MV-4-11 (cell line): Measurements from ENCODE around the gene CHPT1.
"Not testable (repeated sequence)": the region's sequence is repeated elsewhere in the genome, so short reads cannot be mapped to it uniquely, and the experiment has no call there.

Source experiments
- DNase-seq: peaks from one replicate; lab custom pipeline; 2025; lab: John Stamatoyannopoulos, UW

CHPT1 gene

DNA sequence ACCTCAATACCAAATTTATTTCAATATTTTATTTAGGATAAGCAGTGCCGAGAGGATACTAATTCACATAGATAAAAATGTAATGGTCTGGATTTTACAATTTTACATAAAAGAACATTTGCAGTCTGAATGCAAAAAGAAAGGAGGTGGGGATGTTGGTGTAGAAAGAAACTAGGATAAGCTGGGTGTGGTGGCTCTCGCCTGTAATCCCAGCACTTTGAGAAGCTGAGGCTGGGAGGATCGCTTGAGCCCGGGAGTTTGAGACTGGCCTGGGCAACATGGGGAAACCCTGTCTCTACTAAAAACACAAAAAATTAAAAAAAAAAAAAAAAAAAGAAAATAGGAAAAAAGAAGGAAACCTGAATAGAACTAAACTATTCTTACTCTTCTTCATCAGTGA lies 25.0 kb downstream of the CHPT1 start:
- no peak for DNase-seq

DNA sequence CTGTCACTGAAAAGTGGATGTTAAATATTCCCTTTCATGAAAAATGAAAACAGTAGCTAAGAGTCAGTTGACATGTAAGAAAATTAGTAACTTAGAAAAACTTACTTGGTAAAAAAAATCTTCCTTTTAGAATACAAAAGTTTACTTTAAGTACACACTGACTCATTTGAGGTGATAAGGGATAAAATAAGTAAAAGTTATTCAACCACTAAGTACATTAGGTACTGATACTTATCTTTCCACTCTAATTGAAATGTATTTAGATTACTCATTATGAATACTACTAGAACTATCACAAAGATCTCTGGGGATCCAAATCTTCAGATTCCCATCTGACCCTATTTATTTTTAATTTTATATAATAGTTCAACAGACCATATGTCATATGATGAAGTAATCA lies 29.7 kb downstream of the CHPT1 start:
- no peak for DNase-seq

DNA sequence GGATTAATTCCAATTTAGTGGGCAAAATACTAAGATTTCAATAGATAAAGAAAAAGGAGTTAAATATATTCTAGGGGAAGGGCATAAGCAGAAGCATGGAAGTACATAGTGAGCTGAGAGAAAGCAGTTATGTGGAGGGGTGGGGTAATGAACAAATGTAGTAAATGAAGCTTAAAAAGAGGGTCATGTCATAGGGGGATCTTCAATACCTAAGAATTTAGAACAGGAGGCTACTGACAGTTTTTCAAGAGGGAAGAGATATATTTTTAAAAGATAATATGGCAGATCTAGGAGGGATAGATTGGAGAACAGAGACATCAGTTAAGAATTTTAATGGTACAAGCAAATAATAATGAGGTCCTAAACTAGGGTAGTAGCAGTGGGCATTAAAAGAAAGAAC lies 32.4 kb downstream of the CHPT1 start:
- no peak for DNase-seq

DNA sequence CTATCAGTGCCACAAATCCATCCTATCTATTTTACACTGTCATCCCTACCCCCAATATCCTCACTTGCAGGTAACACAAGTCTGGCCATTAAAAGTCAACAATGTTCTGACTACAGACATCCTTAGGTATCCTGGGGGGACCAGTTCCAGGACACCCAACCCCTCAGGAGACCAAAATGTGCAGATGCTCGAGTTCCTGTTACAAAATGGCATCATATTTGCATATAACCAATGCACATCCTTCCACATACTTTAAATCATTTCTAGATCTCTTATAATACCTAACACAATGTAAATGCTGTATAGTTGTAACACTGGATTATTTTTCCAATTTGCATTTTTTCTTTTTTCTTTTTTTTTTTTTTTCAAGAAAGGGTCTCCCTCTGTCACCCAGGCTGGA lies 34.9 kb downstream of the CHPT1 start:
- no peak for DNase-seq

DNA sequence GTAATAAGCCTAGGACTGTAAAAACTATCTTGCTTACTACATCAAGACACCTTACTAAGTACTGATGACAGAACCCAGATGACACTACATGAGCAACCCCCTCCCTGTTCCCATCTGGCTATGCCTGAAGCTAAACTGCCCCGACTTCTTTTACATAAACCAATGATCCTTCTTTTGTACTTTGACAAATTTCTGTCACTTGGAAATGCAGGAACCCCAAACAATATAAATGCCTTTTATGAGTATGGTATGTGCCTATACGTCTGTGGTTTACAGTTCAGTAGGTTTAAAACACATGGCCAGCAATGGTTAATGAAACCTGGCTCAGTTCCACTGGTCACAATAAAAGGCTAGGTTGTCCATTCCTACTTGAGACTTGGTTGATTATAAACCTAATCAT lies 35.7 kb downstream of the CHPT1 start:
- no peak for DNase-seq

DNA sequence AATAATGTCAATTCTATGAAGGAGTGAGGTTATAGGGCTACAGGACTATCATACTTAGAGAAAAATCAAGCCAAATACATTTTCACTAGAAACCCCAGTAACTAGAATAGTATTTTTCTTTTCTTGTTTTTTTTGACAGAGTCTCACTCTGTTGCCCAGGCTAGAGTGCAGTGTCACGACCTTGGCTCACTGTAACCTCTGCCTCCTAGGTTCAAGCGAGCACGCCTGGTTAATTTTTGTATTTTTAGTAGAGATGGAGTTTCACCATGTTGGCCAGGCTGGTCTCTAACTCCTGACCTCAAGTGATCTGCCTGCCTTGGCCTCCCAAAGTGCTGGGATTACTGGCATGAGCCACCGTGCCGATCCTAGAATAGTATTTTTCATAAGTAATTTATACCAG lies 37.0 kb downstream of the CHPT1 start:
- not testable (repeated sequence) for DNase-seq

DNA sequence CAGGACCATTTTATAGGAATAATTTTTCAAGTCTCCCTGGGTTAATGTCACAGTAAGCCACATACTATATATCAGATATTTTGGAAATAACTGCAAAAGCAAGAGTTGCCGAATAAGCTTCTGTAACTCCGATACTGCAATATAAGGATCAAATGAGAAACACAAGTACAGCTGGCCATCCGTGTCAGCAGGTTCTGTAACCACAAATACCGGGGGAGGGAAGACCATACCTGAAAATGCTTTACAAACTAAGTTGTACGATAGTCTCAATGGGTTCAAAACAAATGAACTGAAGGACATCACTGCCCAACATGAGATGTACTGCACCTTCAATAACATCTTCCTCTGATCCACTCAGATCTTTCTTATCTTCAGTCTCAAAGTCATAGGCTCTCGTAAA lies 40.0 kb downstream of the CHPT1 start:
- no peak for DNase-seq

DNA sequence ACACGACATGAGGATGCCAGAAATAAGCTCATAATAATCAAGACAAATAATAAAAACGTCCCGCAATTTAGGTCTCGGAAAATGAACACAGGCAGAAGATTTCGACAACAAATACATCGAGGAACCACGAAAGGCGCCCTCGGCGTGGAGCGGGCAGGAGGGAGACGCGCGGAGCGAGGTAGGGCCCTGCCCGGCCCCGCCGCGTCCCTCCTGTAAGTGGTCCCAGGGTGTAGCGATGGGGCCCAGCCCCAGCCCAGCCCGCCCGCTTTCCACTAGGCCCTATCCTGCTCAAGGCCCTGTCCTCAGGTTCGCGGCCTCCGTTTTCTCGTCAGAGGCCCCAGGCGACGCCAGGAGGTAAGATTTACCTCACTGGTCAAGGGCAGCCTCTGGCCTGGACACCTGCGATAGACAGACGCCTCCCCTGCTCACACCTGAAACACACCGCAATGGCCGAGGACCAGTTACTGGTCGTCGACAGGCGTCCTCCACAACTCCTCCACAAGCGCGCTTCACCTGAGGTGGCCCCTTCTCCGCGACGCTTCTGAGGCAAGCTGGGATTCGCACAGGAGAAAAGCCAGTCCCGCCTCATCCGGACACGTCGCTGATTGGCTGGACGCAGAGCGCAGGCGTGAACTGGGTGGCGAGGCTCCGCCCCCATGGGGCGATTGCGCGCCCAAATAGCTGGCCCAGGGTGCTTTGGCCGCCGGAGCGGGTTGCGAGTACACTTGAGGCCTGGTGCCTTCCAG lies 41.7 kb downstream of the CHPT1 start, which contains the start of gene SYCP3:
SYCP3 (minus strand) TSS at position 543 of the 746 bp plus-strand sequence. CDS start 1,527 bp downstream, outside the sequence.
- DNase-seq = no peak

DNA sequence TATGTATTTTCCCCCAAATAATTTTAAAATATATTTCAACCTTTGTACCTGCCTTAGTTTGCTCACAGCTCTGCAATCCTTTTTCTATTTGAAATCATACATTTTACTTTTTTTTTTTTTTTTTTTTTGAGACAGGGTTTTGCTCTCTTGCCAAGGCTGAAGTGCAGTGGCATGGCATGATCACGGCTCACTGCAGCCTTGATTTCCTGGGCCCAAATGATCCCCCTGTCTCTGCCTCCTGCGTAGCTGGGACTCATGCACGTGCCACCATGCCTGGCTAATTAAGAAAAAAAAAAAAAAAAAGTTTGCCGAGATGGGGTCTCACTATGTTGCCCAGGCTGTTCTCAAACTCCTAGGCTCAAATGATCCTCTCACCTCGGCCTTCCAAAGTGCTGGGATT lies 43.1 kb downstream of the CHPT1 start:
- DNase-seq = no peak

DNA sequence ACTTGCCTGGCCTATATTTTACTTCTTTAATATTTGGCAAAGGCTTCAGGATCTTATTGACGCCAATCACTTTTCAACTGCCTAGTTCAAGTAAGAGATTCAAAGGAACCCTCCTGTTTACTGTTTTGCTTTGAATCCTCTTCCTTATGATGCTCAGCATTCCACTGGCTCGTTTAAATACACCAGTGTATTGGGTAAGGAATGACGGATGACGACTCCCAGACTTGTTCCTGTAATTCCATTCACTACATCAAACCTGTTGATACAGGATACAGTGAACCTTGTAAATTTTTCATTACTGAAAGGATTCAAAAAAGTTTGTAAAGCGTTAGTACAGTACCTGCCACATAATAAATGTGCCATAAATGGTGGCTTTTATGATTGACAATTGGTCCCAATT lies 43.5 kb downstream of the CHPT1 start:
- no peak for DNase-seq

DNA sequence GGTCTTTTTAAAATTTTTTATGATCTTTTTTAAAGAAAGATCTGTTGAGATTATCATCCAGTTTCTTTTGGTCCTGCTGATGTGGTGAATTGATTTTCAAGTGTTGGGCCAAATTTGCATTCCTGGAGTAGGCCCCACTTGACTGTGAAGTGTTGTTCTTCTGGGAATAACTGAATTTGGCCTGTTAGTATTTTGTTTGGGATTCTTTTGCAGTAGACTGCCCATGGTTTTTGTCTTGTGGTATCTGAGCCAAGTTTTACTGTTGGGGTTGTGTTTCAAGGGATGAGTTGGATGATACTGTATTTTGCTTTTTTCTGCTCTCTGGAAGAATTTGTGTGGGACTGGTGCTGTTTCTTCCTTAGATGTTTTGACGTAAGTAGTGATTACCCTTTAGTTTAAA lies 45.8 kb downstream of the CHPT1 start:
- DNase-seq = no peak

DNA sequence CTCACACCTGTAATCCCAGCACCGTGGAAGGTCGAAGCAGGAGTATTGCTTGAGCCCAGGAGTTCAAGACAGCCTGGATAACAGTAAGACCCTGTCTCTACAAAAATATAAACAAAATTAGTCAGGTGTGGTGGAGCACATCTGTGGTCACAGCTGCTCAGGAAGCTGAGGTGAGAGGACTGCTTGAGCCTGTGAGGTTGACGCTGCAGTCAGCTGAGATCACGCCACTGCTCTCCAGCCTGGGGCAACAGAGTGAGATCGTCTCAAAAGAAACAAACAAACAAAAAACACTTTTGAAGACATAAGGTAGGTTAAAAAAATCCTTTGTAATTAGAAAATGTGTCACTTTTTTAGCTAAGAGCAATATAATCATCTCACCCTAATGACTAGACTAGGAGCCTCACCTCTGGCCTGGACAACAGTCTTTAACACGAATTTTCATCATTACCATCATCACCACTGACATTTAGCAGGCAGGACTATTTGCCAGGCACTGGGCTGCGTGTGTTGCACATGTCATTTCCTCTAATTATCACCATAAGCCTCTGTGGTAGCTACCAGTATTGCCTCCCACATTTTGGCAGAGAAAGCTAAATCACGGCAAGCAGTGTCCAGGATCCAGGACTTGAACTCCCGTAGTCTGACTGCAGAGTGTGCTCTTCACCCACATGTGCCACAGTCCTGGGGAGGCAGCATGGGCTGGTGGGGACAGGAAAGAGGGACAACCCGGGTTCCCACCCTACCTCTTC lies 46.5 kb downstream of the CHPT1 start:
- no peak for DNase-seq

DNA sequence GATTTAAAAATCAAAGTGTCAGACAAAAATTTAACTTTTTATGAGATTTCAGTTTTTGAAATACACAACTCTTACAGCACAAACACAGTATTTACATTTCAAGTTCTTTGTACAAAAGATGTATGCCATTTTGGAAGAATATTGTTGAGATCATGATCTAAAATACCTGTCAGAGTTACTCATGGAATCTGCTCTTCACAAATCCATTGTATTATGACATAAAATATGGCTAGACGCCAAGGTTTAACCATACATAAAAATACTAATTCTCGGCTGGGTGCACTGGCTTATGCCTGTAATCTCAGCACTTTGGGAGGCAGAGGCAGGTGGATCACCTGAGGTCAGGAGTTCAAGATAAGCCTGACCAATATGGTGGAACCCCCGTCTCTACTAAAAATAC lies 48.0 kb downstream of the CHPT1 start:
- DNase-seq = no peak

DNA sequence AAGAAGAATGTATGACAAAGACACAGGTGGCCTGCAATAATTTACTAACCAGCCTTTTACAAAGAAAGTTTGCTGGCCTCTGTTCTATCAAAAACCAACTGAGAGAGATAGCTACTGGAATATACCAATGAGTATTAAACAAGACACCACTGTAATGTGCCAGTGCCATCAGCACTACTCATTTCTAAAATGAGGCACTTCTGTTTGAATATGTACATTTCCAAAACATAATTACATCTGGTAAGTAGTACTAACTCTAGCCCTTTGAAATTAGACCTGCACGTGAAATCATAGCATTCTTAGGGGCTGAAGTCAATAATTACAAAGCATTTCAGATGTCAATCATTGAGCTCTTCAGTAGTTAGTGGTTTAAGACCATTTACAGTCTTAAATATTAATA lies 48.8 kb downstream of the CHPT1 start:
- no peak for DNase-seq

DNA sequence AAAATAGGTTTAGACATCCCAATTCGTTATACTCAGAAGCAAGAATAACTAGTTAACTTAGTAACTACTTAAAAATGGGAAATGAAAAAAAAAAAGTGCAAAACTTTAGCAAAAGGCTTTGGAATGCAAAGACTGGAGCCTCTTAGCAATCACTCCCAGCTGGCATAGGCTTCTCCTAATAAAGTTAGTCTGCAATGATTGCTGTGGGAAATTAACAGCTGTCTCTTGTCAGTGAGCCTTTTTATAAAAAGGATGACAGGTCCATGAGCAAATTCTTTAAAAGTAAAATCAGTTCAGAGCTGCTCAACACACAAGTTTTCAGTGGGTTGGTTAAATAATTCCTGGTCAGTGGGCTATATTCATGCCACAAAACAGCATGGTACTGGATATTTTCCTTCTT lies 49.2 kb downstream of the CHPT1 start:
- no peak for DNase-seq

DNA sequence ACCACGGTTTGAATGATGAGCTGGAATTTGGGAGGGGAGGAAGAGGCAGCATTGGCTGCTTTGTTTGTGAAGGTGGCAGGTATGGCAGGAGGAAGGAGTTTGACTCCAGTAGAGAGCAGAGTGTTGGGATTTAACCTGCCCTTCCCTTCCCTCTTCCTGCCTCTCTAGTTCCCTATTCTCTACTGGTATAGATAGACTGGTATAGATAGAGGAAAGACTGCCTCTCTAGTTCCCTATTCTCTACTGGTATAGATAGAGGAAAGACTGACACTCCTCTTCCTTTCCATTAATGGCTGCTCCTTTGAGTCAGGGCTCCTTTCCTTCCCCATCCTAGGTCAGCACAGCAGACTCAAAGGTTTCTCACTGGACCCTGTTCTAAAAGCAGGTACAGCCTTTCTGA lies 50.3 kb downstream of the CHPT1 start:
- peak; percentile 33 for DNase-seq

DNA sequence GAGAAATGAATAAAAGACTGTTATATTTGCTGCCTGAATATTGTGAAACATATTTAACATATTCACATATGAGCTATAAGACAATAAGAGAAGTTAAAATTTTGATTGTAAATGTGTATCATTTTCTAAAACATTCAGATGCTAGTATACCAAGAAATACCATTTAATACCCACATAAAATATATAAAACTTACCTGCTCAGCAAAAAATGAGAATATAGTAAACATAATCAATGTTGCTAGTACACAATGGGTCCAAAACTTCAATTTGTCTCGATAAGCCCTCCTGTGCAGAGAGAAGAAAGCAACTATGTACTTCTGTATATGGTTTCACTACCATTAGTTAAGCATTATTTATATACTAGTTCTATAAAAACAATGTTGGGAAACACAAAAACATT lies 51.5 kb downstream of the CHPT1 start:
- DNase-seq = no peak

DNA sequence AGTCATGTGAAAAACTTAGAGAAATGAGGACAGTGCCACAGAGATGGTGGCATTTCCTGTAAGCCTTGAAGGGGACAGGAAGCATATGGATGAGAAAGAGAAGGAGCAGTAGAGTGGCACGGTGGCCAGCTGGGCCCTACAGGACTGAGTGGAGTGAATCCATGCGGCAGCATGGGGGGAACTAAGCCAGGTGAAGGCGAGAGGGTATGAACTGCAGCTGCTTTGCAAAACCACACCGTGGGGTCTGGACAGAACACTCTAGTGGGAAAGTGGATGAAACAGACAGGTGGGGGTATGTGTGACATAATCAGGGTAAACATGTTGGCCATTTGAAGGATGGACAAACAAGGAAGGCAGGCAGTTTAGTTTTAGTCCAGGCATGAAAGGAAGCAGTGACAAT lies 52.2 kb downstream of the CHPT1 start:
- DNase-seq = no peak

DNA sequence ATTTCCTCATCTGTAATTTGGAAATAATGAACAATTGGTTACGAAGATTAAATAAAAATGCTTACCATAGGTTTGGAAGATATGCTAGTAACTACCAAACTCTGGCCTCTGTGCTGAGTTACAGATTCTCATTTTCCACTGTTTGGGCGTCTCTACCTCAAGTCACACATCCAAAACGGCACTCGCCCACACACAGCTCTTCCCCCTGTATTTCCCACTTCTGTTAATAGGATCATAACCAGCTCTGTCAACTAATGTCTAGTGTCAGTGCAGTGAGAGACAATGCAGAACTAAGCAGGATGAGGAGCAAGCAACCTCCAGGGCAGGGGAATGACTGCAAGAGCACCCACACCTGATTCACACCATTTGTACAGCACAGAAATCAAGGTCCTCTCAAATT lies 52.7 kb downstream of the CHPT1 start:
- no peak for DNase-seq

DNA sequence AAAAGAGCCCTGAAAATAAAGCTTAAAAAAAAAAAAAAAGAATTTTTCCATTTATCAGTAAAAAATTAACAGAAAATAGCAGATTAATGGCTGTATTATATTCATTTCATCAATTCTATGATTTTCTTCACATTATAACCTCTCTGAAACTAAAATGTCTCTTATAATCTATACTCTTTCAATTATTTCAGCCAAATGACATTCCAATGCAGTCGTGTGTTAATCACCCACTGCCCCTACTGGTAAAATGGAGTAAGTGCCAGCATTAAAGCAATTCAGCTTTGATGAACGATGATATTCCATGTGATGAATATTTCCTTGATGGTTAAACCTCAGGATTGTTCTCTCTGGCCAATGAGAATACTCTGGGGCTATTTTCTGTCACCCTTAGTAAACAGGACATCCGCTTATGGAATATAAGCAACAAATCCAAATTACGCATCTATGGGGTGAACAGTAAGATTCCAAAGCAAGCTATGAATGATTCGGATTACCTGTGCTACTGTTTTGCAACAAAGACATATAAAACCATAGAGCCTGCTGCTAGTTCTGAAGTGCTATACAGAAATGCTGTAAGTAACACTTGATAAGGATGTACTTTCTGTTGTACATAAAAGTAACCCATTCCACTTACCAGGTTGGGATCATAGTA lies 62.1 kb downstream of the CHPT1 start:
- no peak for DNase-seq

DNA sequence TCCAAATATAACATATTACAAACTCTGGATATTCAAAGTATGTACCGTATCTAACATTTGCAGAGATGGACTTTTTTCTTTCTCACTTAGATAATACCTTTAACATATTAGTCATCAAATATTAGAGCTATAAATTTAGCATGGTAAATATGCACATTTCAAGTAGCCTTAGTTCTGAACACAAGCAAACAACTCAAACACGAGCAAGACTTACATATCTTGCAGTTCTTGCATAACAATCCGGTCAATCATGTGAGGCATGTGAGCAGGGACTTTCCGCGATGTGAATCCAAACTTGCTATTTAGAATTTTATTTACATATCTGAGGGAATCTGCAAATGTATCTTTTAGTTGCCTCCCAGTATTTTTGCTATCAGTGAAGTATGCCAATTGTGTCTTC lies 63.9 kb downstream of the CHPT1 start:
- DNase-seq = no peak

DNA sequence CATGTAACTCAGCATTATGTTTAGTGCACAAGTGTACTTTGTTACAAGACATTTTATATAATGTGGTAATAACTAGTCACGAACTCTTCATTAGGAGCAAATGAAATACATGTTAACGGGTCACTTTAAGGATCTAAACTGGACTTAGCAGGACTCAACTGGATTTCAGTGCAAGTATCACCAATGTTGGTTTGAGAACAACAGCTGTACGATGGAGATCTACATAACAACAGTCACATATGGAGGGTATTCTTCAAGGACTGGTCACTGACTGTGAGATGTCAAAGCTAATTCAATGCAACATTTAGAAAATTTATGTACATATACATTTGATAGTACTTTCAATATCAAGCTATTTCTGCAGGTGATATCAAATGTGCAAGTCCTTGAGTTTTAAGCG lies 64.3 kb downstream of the CHPT1 start:
- no peak for DNase-seq

DNA sequence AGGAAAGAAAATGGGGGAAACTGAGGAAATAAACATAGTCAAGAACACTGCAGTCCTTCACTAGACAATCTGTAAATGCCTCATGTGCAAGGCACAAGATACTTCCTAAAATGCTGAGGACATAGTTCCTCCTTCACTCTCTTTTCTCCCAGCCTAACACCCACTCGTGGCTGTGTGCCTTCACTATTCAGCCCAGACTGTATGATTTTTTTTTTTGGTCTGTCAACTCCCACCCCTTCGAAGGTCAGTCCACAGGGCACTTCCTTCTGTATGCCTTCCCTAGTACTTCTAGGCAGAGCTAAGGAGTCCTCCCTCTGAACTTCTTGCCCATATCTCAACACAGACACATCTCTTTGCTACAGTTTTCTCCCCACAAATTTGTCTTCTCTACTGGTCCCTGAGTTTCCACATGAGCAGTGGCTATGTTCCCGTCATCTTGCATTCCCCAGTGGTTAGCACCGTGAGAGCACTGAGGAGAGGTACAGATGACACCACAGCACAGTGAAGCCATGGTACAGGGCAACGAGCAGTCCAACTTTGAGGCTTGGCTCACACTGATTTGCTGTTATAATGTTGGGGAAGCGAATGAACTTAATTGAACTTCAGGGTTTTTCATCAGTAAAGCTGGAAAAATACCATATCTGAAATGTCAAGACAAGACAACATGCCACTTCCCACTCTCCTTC lies 65.9 kb downstream of the CHPT1 start:
- DNase-seq = peak; percentile 70
